Measurements from ENCODE around the gene SERPINC1. TPM values are rescaled to one million over a fixed set of nuclear protein-coding genes. Genes with fewer than 3 reads are reported as not detected.
"Not testable (repeated sequence)": the region's sequence is repeated elsewhere in the genome, so short reads cannot be mapped to it uniquely, and the experiment has no call there.

SERPINC1 gene
- total RNA-seq, 1 donor from 2014 or later, result not detected

- no peaks in the 10 kb centered on the region for H3K27me3 Mint-ChIP-seq (ENCODE audit: low read depth)
- H3K36me3 Mint-ChIP-seq (ENCODE audit: low read depth), result peaks cover 71% of the 10 kb centered on the region
- H3K9me3 Mint-ChIP-seq, result no peaks in the 10 kb centered on the region
- peak overlapping the region; percentile 96 for H3K27ac Mint-ChIP-seq
- no peak for DNase-seq (ENCODE audit: low spot score)
- peak overlapping the region; percentile 98 for H3K4me3 Mint-ChIP-seq (ENCODE audit: low read depth)
- H3K4me1 Mint-ChIP-seq (ENCODE audit: low read depth), result peaks cover 47% of the 10 kb centered on the region
- intact Hi-C loops (cut with micrococcal nuclease), result loop anchor here (1.0 to 10.0 kb wide), 5 partner anchors 43 to 1202 kb away; partner anchors contain the start of genes CACYBP, CENPL and DARS2
Measured at GRCh38 chr1:173867141-173867752, 49.9 kb downstream of the SERPINC1 start.

GRCh38 chr1:173866413-173867115, 50.6 kb downstream of the SERPINC1 start:
- H3K27me3 Mint-ChIP-seq (ENCODE audit: low read depth), result no peaks in the 10 kb centered on the region
- H3K4me3 Mint-ChIP-seq (ENCODE audit: low read depth), result peak overlapping the region; percentile 98
- DNase-seq (ENCODE audit: low spot score), result no peak
- H3K4me1 Mint-ChIP-seq (ENCODE audit: low read depth), result peaks cover 45% of the 10 kb centered on the region
- H3K36me3 Mint-ChIP-seq (ENCODE audit: low read depth), result peaks cover 76% of the 10 kb centered on the region
- H3K27ac Mint-ChIP-seq, result peak overlapping the region; percentile 96
- H3K9me3 Mint-ChIP-seq, result no peaks in the 10 kb centered on the region
- intact Hi-C loops (cut with micrococcal nuclease), result loop anchor here (1.0 to 10.0 kb wide), 5 partner anchors 42 to 1202 kb away; partner anchors contain the start of genes CACYBP, CENPL and DARS2

- H3K9me3 Mint-ChIP-seq, result no peaks in the 10 kb centered on the region
- peak overlapping the region; percentile 98 for H3K4me3 Mint-ChIP-seq (ENCODE audit: low read depth)
- intact Hi-C loops (cut with micrococcal nuclease), result loop anchor here (5.0 to 10.0 kb wide), 4 partner anchors 87 to 1201 kb away; partner anchors contain the start of gene CACYBP
Measured at GRCh38 chr1:173865468-173866164, 51.5 kb downstream of the SERPINC1 start.

GRCh38 chr1:173864179-173864867, 52.8 kb downstream of the SERPINC1 start:
- peaks cover 72% of the 10 kb centered on the region for H3K36me3 Mint-ChIP-seq (ENCODE audit: low read depth)
- peaks cover 30% of the 10 kb centered on the region for H3K4me1 Mint-ChIP-seq (ENCODE audit: low read depth)
- H3K27me3 Mint-ChIP-seq (ENCODE audit: low read depth), result no peaks in the 10 kb centered on the region
- no peak for DNase-seq (ENCODE audit: low spot score)
- peak overlapping the region; percentile 54 for H3K27ac Mint-ChIP-seq
- intact Hi-C loops (cut with micrococcal nuclease), result loop anchor here (10.0 kb wide), 3 partner anchors 350 to 1200 kb away; partner anchors contain the start of gene CACYBP
- H3K4me3 Mint-ChIP-seq (ENCODE audit: low read depth), result peak overlapping the region; percentile 98
- H3K9me3 Mint-ChIP-seq, result no peaks in the 10 kb centered on the region

More at GRCh38 chr1:173865468-173866164, 51.5 kb downstream of the SERPINC1 start:
- H3K4me1 Mint-ChIP-seq (ENCODE audit: low read depth), result peaks cover 41% of the 10 kb centered on the region
- peak overlapping the region; percentile 96 for H3K27ac Mint-ChIP-seq
- no peaks in the 10 kb centered on the region for H3K27me3 Mint-ChIP-seq (ENCODE audit: low read depth)
- H3K36me3 Mint-ChIP-seq (ENCODE audit: low read depth), result peaks cover 71% of the 10 kb centered on the region
- no peak for DNase-seq (ENCODE audit: low spot score)

- H3K4me1 Mint-ChIP-seq (ENCODE audit: low read depth), result peaks cover 25% of the 10 kb centered on the region
- no peaks in the 10 kb centered on the region for H3K9me3 Mint-ChIP-seq
- DNase-seq (ENCODE audit: low spot score), result no peak
- peaks cover 72% of the 10 kb centered on the region for H3K36me3 Mint-ChIP-seq (ENCODE audit: low read depth)
- intact Hi-C loops (cut with micrococcal nuclease), result loop anchor here (10.0 kb wide), 3 partner anchors 351 to 1199 kb away; partner anchors contain the start of gene CACYBP
- H3K27me3 Mint-ChIP-seq (ENCODE audit: low read depth), result no peaks in the 10 kb centered on the region
- H3K27ac Mint-ChIP-seq, result peak overlapping the region; percentile 54
- H3K4me3 Mint-ChIP-seq (ENCODE audit: low read depth), result peak overlapping the region; percentile 98
Measured at GRCh38 chr1:173863224-173864161, 53.6 kb downstream of the SERPINC1 start.

- Mint-ChIP-seq H3K4me1 (ENCODE audit: low read depth) (peaks cover 25% of the 10 kb centered on the region), H3K27ac (peak overlapping the region; percentile 79), H3K27me3 (ENCODE audit: low read depth) (no peaks in the 10 kb centered on the region), H3K4me3 (ENCODE audit: low read depth) (peak overlapping the region; percentile 30), H3K36me3 (ENCODE audit: low read depth) (peaks cover 75% of the 10 kb centered on the region), H3K9me3 (no peaks in the 10 kb centered on the region)
- intact Hi-C loops (cut with micrococcal nuclease), result loop anchor here (10.0 kb wide), 3 partner anchors 352 to 1198 kb away; partner anchors contain the start of gene CACYBP
- no peak for DNase-seq (ENCODE audit: low spot score)
Measured at GRCh38 chr1:173862769-173863223, 54.3 kb downstream of the SERPINC1 start.

GRCh38 chr1:173862146-173862768, 54.9 kb downstream of the SERPINC1 start:
- Mint-ChIP-seq H3K27ac (peak overlapping the region; percentile 79), H3K36me3 (ENCODE audit: low read depth) (peaks cover 75% of the 10 kb centered on the region), H3K4me1 (ENCODE audit: low read depth) (peaks cover 25% of the 10 kb centered on the region), H3K4me3 (ENCODE audit: low read depth) (peak overlapping the region; percentile 30)
- DNase-seq (ENCODE audit: low spot score); H3K27me3 Mint-ChIP-seq (ENCODE audit: low read depth); H3K9me3 Mint-ChIP-seq: not testable (repeated sequence)
- intact Hi-C loops (cut with micrococcal nuclease), result loop anchor here (10.0 kb wide), 3 partner anchors 353 to 1197 kb away; partner anchors contain the start of gene CACYBP

GRCh38 chr1:173861731-173862145, 55.4 kb downstream of the SERPINC1 start:
- Mint-ChIP-seq H3K27me3 (ENCODE audit: low read depth) (no peaks in the 10 kb centered on the region), H3K9me3 (no peaks in the 10 kb centered on the region), H3K36me3 (ENCODE audit: low read depth) (peaks cover 69% of the 10 kb centered on the region), H3K27ac (peak overlapping the region; percentile 58), H3K4me1 (ENCODE audit: low read depth) (peaks cover 24% of the 10 kb centered on the region), H3K4me3 (ENCODE audit: low read depth) (no peak overlapping the region)
- DNase-seq (ENCODE audit: low spot score), result no peak
- intact Hi-C loops (cut with micrococcal nuclease), result loop anchor here (10.0 kb wide), 3 partner anchors 353 to 1197 kb away; partner anchors contain the start of gene CACYBP

- Mint-ChIP-seq H3K9me3 (no peaks in the 10 kb centered on the region), H3K36me3 (ENCODE audit: low read depth) (peaks cover 67% of the 10 kb centered on the region), H3K4me1 (ENCODE audit: low read depth) (peaks cover 11% of the 10 kb centered on the region), H3K27ac (no peak overlapping the region), H3K27me3 (ENCODE audit: low read depth) (no peaks in the 10 kb centered on the region), H3K4me3 (ENCODE audit: low read depth) (no peak overlapping the region)
- DNase-seq (ENCODE audit: low spot score), result no peak
- intact Hi-C loops (cut with micrococcal nuclease), result loop anchor here (10.0 kb wide), 3 partner anchors 355 to 1195 kb away; partner anchors contain the start of gene CACYBP
Measured at GRCh38 chr1:173860065-173860464, 57.1 kb downstream of the SERPINC1 start.

- H3K36me3 Mint-ChIP-seq (ENCODE audit: low read depth), result peaks cover 65% of the 10 kb centered on the region
- H3K27ac Mint-ChIP-seq; H3K27me3 Mint-ChIP-seq (ENCODE audit: low read depth); H3K4me1 Mint-ChIP-seq (ENCODE audit: low read depth); DNase-seq (ENCODE audit: low spot score); intact Hi-C loops (cut with micrococcal nuclease); H3K4me3 Mint-ChIP-seq (ENCODE audit: low read depth); H3K9me3 Mint-ChIP-seq: not testable (repeated sequence)
Measured at GRCh38 chr1:173859547-173859946, 57.6 kb downstream of the SERPINC1 start.

All from activated T-helper 2 cell treated with anti-CD3 and anti-CD28 coated beads, Interferon-gamma antibody, Interleukin-2, Interleukin-4, amounts not matched to agents 10 μg/mL and 5 μg/mL and 100 μg/mL, durations not matched to agents 14 hours and 24 hours and 36 hours (primary cell).